GM19240 (cell line): Measurements from ENCODE around the gene TYW1B.
"Not testable (repeated sequence)": the region's sequence is repeated elsewhere in the genome, so short reads cannot be mapped to it uniquely, and the experiment has no call there.

Source experiments
- DNase-seq: peaks from one replicate; pipeline ENCODE4 v3.0.0; 2011; ENCODE audit warnings: low spot score; ENCODE audit not compliant: insufficient read length

TYW1B gene

GRCh38 chr7:72827839-72828591 lies at the start of gene TYW1B:
Gene TYW1B (minus strand): TSS chr7:72828200. CDS start chr7:72828075, 125 bp downstream.
- DNase-seq, result peak; percentile 19

GRCh38 chr7:72867591-72867990 lies 39.6 kb upstream of the TYW1B start:
- not testable (repeated sequence) for DNase-seq

GRCh38 chr7:72858846-72859400 lies 30.9 kb upstream of the TYW1B start:
- DNase-seq, result not testable (repeated sequence)

- not testable (repeated sequence) for DNase-seq
These were observed 29.9 kb upstream of the TYW1B start for GRCh38 chr7:72857925-72858324.

- DNase-seq, result not testable (repeated sequence)
These were observed 27.3 kb upstream of the TYW1B start for GRCh38 chr7:72855261-72855660.

- not testable (repeated sequence) for DNase-seq
These were observed 24.9 kb upstream of the TYW1B start for GRCh38 chr7:72852937-72853336.

- not testable (repeated sequence) for DNase-seq
These were observed 22.7 kb upstream of the TYW1B start for GRCh38 chr7:72850746-72851145.

- DNase-seq, result not testable (repeated sequence)
These were observed 16.1 kb upstream of the TYW1B start for GRCh38 chr7:72844146-72844545.

- not testable (repeated sequence) for DNase-seq
These were observed 15.2 kb upstream of the TYW1B start for GRCh38 chr7:72843166-72843565.

GRCh38 chr7:72840966-72841511 lies 13.0 kb upstream of the TYW1B start:
- DNase-seq, result not testable (repeated sequence)

- DNase-seq, result not testable (repeated sequence)
These were observed 10.3 kb upstream of the TYW1B start for GRCh38 chr7:72838315-72838714.

- not testable (repeated sequence) for DNase-seq
These were observed 9.3 kb upstream of the TYW1B start for GRCh38 chr7:72837291-72837690.

- not testable (repeated sequence) for DNase-seq
These were observed 2.6 kb upstream of the TYW1B start for GRCh38 chr7:72830567-72830966.

GRCh38 chr7:72829687-72830354 lies 1.8 kb upstream of the TYW1B start:
- not testable (repeated sequence) for DNase-seq

- DNase-seq, result peak; percentile 8
These were observed 1.3 kb upstream of the TYW1B start for GRCh38 chr7:72829291-72829686.

- not testable (repeated sequence) for DNase-seq
These were observed 4.0 kb downstream of the TYW1B start for GRCh38 chr7:72823765-72824732.

GRCh38 chr7:72822497-72822896 lies 5.5 kb downstream of the TYW1B start:
- not testable (repeated sequence) for DNase-seq

GRCh38 chr7:72818663-72819361 lies 9.2 kb downstream of the TYW1B start:
- DNase-seq, result not testable (repeated sequence)

GRCh38 chr7:72817661-72818060 lies 10.3 kb downstream of the TYW1B start:
- not testable (repeated sequence) for DNase-seq
